Measurements from ENCODE around the gene NOTUM.

- TF ChIP-seq CTCF (IDR thresholded peaks at IDR 0.05; ENCODE audit: extremely low read depth in 1 of 2, insufficient read depth in 1 of 2, low read depth in 1 of 2, low read length in 2 of 2), result no peak
- peak; percentile 4 for TF ChIP-seq POLR2A (IDR thresholded peaks at IDR 0.05; ENCODE audit: low read depth, low read length)
These were observed 34.4 kb downstream of the NOTUM start for GRCh38 chr17:81926451-81927151.

Measured in endothelial cell of umbilical vein (primary cell).